A549 treated with Mapracorat at 1 μM for 4 hours (cell line): ENCODE results near the gene DUOX1. TPM values are rescaled to one million over a fixed set of nuclear protein-coding genes. Genes with fewer than 3 reads are reported as not detected.

Experiments used
- total RNA-seq: library from RNA; stranded (reverse); fragments of 200-300 nt; extraction: Qiagen RNA extraction; gene quantifications from 5 replicates; pipeline ENCODE4 v1.2.3, GENCODE V29; 2022

The DUOX1 gene
- not detected in 5 replicates for total RNA-seq

DNA sequence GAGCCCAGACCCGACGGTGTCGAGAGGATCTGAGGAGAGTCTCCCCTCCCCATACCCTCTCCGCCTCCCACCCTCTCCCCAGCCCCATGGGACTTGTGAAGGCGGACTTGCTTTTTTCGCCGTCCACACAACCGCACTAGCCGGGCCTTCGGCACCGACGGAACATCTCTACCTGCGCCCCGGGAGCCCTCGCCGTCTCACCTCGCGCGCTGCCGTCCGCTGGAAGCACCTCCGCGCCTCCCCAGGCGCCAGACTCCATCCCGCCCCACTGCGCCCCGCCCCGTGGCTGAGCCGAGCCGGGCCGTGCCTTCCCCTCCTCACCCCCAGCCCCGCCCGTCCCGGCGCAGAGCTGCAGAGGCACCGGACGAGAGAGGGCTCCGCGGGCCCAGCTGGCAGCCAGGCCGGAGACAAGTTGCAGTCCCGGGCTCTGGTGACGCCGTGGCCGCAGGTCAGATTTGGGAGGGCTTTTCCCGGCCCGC, at the start of gene DUOX1, which contains the start of gene DUOXA1:
Gene DUOX1, plus strand, starts transcription at position 344 of the 479 bp plus-strand sequence. CDS start 1,973 bp downstream, outside the sequence.
Gene DUOXA1, minus strand, starts transcription at position 229 of the 479 bp plus-strand sequence. CDS start 6,865 bp downstream, outside the sequence.

DNA sequence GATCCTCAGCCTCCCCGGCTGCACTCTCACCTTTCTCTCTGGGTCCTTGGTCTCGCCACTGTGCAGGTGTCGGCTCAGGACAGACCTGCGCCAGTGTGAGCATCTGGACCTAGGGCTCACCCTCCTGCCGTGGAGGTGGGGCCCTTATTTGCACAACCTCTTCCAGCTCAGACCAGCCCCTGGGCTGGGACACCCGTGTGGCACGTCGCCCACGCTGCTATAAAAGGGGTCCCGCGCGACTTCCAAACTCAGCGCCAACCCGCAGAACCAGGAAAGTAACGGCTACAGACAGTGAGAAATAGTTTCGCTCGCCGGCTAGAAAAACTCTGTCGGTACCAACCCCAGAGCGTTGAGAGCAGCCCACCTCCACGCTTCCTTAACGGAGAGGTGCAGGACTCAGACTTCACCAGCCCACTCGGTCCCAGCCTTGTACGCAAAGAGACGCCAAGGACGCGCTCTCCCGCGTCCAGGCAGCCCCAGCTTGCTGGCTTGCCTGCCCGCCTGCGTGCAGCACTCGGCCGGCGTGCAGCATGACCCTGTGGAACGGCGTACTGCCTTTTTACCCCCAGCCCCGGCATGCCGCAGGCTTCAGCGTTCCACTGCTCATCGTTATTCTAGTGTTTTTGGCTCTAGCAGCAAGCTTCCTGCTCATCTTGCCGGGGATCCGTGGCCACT, 15.6 kb upstream of the DUOX1 start, which contains the start of the genes DUOX2 and DUOXA2:
Gene DUOX2, minus strand, starts transcription at position 97 of the 675 bp plus-strand sequence. CDS start 761 bp downstream, outside the sequence.
Gene DUOXA2, plus strand, starts transcription at position 251 of the 675 bp plus-strand sequence. Its CDS starts 280 bp downstream, at position 531.

DNA sequence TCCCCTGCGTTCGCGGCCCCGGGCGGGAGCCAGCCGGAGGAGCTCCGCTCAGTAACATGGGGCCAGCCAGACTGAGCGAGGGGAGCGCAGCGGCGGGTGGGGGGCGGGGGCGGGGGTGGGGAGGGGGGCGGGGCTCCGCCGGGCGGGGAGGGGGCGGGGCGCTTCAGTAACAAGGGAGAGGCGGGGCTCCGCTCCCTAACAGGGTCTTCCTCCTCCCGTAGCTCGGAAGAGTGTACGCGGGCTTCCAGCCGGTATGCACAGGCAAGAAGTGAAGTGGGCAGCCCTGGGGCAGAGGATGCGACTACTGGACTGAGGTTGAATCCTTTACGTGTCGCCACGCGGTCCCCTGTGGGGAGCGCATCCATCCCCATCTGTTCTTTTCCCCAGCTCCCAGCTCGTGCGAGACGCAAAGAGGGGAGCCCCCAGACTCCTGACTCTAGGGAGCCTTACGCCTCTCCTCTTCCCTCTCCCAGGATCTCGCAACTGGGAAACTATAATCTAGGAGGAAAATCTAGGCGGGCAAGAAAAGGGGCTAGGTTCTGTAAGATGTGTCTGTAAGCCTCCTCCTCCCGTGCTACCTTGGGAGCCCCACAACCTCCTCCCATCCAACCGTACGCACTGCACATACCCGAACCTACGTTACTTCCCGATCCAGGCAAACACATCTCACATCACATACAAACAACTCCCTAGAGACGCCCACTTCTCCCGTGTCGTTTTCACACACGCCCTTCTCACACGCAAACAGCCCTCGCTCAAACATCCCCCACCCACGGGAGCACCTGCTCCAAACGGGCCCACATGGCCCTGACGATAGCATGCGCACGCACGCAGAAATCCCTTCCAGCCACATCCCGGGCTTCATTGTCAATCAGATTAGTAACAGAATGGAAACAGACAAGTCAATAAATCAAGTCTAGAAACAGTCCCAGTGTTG, 58.4 kb downstream of the DUOX1 start, which contains the start of gene SHF:
Gene SHF, minus strand, starts transcription at position 73 of the 937 bp plus-strand sequence. Its CDS starts 15 bp downstream, at position 58.

Other genes with a start within 250 kb of the DUOX1 start
- not detected in 5 replicates for gene TERB2, start 173.3 kb upstream of the DUOX1 start, total RNA-seq
- 29.8 to 37.5 TPM (median 32.2 TPM) in 5 replicates for gene SORD, start 106.8 kb upstream of the DUOX1 start, total RNA-seq
- gene DUOX2, start 15.8 kb upstream of the DUOX1 start, total RNA-seq: 0.02 to 0.06 TPM (median 0.03 TPM) in 4 of 5 replicates, not detected in the other
- not detected in 5 replicates for gene DUOXA2, start 15.7 kb upstream of the DUOX1 start, total RNA-seq
- 0.06 to 0.34 TPM (median 0.15 TPM) in 4 of 5 replicates, not detected in the other for gene DUOXA1, start 115 bp upstream of the DUOX1 start, total RNA-seq
- gene SHF, start 58.0 kb downstream of the DUOX1 start, total RNA-seq: 0.53 to 1.2 TPM (median 0.70 TPM) in 5 replicates
- gene SLC28A2, start 122.2 kb downstream of the DUOX1 start, total RNA-seq: not detected in 5 replicates
- 1.8 to 2.9 TPM (median 2.5 TPM) in 5 replicates for gene GATM, start 248.6 kb downstream of the DUOX1 start, total RNA-seq